Suprapubic skin (tissue), 4 donors: ENCODE results near the gene MCF2L. TPM values are rescaled to one million over a fixed set of nuclear protein-coding genes. Genes with fewer than 3 reads are reported as not detected.
"Not testable (repeated sequence)": the region's sequence is repeated elsewhere in the genome, so short reads cannot be mapped to it uniquely, and the experiment has no call there.

Source experiments
- DNase-seq, 2 donors: peaks; one replicate each; pipeline ENCODE4 v3.0.0-alpha.2; 2019; ENCODE audit warnings: low spot score in 2 of 2
- H3K27ac ChIP-seq: fragments of 200-600 bp; sonication (generic); one replicate; pipeline ENCODE4 v1.5.1; 2019
- H3K27me3 ChIP-seq: fragments of 200-600 bp; sonication (generic); one replicate; pipeline ENCODE4 v1.5.1; 2019
- H3K36me3 ChIP-seq: fragments of 200-600 bp; sonication (generic); one replicate; pipeline ENCODE4 v1.5.1; 2019
- H3K4me1 ChIP-seq: fragments of 200-600 bp; sonication (generic); one replicate; pipeline ENCODE4 v1.5.1; 2019
- H3K4me3 ChIP-seq: fragments of 200-600 bp; sonication (generic); one replicate; pipeline ENCODE4 v1.5.1; 2019; ENCODE audit warnings: mild to moderate bottlenecking
- H3K9me3 ChIP-seq: fragments of 200-600 bp; sonication (generic); one replicate; pipeline ENCODE4 v1.5.1; 2019
- EP300 ChIP-seq: sonication (generic); formaldehyde crosslinking; IDR thresholded peaks from one replicate; pipeline ENCODE4 v1.6.1; 2017; ENCODE audit warnings: antibody characterized with exemption
- POLR2A ChIP-seq, 2 donors: fragments of 450-650 bp; IDR thresholded peaks; one replicate each; pipeline ENCODE4 v1.6.1; 2017; ENCODE audit warnings: antibody characterized with exemption in 2 of 2, mild to moderate bottlenecking in 2 of 2, moderate library complexity in 2 of 2
- POLR2AphosphoS5 ChIP-seq, 3 donors: sonication (generic); formaldehyde crosslinking; IDR thresholded peaks; one replicate each; pipeline ENCODE4 v1.6.1; 2017; ENCODE audit warnings: antibody characterized with exemption in 3 of 3
- WGBS: methylation state at CpG from one replicate; pipeline ENCODE4 v1.1.5; 2018; 5-methylcytosine and 5-hydroxymethylcytosine counted together
- total RNA-seq, 4 donors: library from RNA; depleted of rRNA; stranded (reverse); fragments of >200 nt; gene quantifications; one replicate each; pipeline ENCODE4 v1.1.0, GENCODE V29; 2016
- TF ChIP-seq, protein P1 (sequence below), 2 donors: fragments of 200-600 bp in 1 of 2; fragments of 450-650 bp in 1 of 2; sonication (generic) in 1 of 2; IDR thresholded peaks; one replicate each; pipeline ENCODE4 v1.5.1; 2016 to 2019; ENCODE audit warnings: antibody characterized with exemption in 2 of 2, mild to moderate bottlenecking in 1 of 2, moderate library complexity in 1 of 2

Gene MCF2L
- total RNA-seq, 4 donors from 2014 or later = 25.4 to 144 (median 50.0) TPM

- TF ChIP-seq POLR2AphosphoS5 (IDR thresholded peaks at IDR 0.05) (no peak), EP300 (no peak), POLR2A (IDR thresholded peaks at IDR 0.05) (no peak)
- TF ChIP-seq, protein P1, sequence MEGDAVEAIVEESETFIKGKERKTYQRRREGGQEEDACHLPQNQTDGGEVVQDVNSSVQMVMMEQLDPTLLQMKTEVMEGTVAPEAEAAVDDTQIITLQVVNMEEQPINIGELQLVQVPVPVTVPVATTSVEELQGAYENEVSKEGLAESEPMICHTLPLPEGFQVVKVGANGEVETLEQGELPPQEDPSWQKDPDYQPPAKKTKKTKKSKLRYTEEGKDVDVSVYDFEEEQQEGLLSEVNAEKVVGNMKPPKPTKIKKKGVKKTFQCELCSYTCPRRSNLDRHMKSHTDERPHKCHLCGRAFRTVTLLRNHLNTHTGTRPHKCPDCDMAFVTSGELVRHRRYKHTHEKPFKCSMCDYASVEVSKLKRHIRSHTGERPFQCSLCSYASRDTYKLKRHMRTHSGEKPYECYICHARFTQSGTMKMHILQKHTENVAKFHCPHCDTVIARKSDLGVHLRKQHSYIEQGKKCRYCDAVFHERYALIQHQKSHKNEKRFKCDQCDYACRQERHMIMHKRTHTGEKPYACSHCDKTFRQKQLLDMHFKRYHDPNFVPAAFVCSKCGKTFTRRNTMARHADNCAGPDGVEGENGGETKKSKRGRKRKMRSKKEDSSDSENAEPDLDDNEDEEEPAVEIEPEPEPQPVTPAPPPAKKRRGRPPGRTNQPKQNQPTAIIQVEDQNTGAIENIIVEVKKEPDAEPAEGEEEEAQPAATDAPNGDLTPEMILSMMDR (IDR thresholded peaks at IDR 0.05) = no peak
- Histone ChIP-seq H3K27me3 (peaks cover 21% of the 10 kb centered on the region), H3K4me1 (peaks cover 15% of the 10 kb centered on the region), H3K36me3 (no peaks in the 10 kb centered on the region), H3K27ac (no peak overlapping the region), H3K4me3 (peak overlapping the region; percentile 53), H3K9me3 (no peaks in the 10 kb centered on the region)
- DNase-seq = peak; percentile 52 to 67
- 35% methylated on average over 46 of the region's 73 CpGs for WGBS
Observed at GRCh38 chr13:113109151-113110047, 140.4 kb downstream of the MCF2L start.

- Histone ChIP-seq H3K36me3 (no peaks in the 10 kb centered on the region), H3K4me1 (peaks cover 15% of the 10 kb centered on the region), H3K27ac (no peak overlapping the region), H3K9me3 (no peaks in the 10 kb centered on the region), H3K27me3 (peaks cover 21% of the 10 kb centered on the region), H3K4me3 (peak overlapping the region; percentile 53)
- no peak for TF ChIP-seq EP300
- 5% methylated on average over 25 of the region's 99 CpGs for WGBS
- peak; percentile 61 to 74 for DNase-seq
Observed at GRCh38 chr13:113110048-113110851, 141.2 kb downstream of the MCF2L start.

GRCh38 chr13:113110852-113111315 is 141.9 kb downstream of the MCF2L start:
- H3K4me1 ChIP-seq = peaks cover 15% of the 10 kb centered on the region
- H3K9me3 ChIP-seq = no peaks in the 10 kb centered on the region
- WGBS = 23% methylated on average over 33 of the region's 49 CpGs
- peak overlapping the region; percentile 53 for H3K4me3 ChIP-seq
- H3K27me3 ChIP-seq = peaks cover 21% of the 10 kb centered on the region
- no peaks in the 10 kb centered on the region for H3K36me3 ChIP-seq
- H3K27ac ChIP-seq = no peak overlapping the region
- TF ChIP-seq POLR2A (IDR thresholded peaks at IDR 0.05) (no peak), EP300 (no peak), POLR2AphosphoS5 (IDR thresholded peaks at IDR 0.05) (no peak)
- TF ChIP-seq, protein P1 (IDR thresholded peaks at IDR 0.05) = no peak
- DNase-seq = peak; percentile 39 to 40

DNA sequence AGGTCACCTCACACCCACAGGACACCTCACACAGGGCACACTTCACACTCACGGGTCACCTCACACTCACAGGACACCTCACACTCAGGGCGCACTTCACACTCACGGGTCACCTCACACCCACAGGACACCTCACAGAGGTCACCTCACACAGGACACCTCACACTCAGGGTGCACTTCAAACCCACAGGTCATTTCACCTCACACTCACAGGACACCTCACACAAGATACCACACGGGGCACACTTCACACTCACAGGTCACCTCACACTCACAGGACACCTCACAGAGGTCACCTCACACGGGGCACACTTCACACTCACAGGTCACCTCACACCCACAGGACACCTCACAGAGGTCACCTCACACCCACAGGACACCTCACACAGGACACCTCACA is 142.8 kb downstream of the MCF2L start:
- H3K4me3 ChIP-seq, H3K27ac ChIP-seq, H3K9me3 ChIP-seq, H3K36me3 ChIP-seq: not testable (repeated sequence)
- H3K27me3 ChIP-seq = peaks cover 21% of the 10 kb centered on the region
- 82% methylated on average over 2 of the region's 5 CpGs for WGBS
- H3K4me1 ChIP-seq = peaks cover 15% of the 10 kb centered on the region
- peak in 1 of 2 donors; percentile 16 for DNase-seq

DNA sequence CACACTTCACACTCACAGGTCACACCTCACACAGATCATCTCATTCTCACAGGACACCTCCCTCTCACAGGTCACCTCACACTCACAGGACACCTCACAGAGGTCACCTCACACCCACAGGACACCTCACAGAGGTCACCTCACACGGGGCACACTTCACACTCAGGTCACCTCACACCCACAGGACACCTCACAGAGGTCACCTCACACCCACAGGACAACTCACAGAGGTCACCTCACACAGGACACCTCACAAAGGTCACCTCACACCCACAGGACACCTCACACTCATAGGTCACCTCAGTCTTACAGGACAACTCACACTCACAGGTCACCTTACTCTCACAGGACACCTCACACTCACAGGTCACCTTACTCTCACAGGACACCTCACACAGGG is 143.5 kb downstream of the MCF2L start:
- DNase-seq = peak in 1 of 2 donors; percentile 11

GRCh38 chr13:113112893-113113845 is 144.2 kb downstream of the MCF2L start:
- TF ChIP-seq POLR2AphosphoS5 (IDR thresholded peaks at IDR 0.05) (no peak), POLR2A (IDR thresholded peaks at IDR 0.05) (no peak), EP300 (no peak)
- TF ChIP-seq, protein P1 (IDR thresholded peaks at IDR 0.05) = no peak
- peaks cover 21% of the 10 kb centered on the region for H3K27me3 ChIP-seq
- DNase-seq = peak in 1 of 2 donors; percentile 52
- H3K9me3 ChIP-seq = no peaks in the 10 kb centered on the region
- H3K4me1 ChIP-seq = peaks cover 15% of the 10 kb centered on the region
- no peak overlapping the region for H3K27ac ChIP-seq
- no peaks in the 10 kb centered on the region for H3K36me3 ChIP-seq
- 65% methylated on average over 7 of the region's 9 CpGs for WGBS
- H3K4me3 ChIP-seq = no peak overlapping the region

More for the DNA sequence above, 143.5 kb downstream of the MCF2L start:
- H3K9me3 ChIP-seq, H3K4me3 ChIP-seq, H3K27ac ChIP-seq, H3K36me3 ChIP-seq: not testable (repeated sequence)
- H3K27me3 ChIP-seq = peaks cover 21% of the 10 kb centered on the region
- 44% methylated on average over 1 of the region's 1 CpG for WGBS
- H3K4me1 ChIP-seq = peaks cover 15% of the 10 kb centered on the region
